ENCODE data around the gene DHX16. TPM values are rescaled to one million over a fixed set of nuclear protein-coding genes. Genes with fewer than 3 reads are reported as not detected.

The DHX16 gene
- total and polyA plus RNA-seq, 9 of the 15 experiments (the other 6 are each of a cell fraction or from before 2014, with no cell fraction given): 14.6 to 66.1 (median 47.5) TPM

DNA sequence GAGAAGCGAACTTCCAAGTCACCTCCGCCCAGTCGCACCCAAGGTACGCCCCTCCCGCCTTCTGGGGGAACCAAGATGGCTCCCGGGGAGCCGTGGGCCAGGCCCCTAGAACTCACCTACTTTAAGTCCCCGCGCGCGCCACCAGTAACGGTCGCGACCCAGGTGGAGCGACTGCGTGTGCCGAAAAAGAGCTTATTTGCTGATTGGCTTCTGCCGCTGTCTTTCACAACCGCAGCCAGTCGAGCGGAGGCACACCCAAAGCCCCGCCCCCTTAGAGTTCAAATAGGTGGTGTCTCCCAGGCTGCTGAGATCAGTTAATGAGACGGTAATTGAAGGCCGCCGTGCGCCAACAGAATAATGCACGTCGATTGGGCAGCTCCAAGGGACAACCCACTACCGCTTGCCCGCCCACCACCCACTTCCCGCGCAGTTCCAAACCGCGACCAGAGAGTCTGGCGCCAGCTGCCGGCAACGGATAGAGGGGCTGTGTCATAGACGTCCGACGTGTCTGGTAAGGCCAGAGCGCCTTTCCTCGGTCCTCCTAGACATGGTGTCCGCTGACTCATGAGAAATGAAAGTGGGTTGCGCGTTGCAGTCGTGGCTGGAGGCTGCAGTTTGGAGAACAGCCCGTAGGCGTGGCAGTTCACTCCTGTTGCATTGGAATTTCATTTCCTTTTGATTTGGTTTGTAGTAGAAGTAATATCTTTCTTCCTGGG is 44.5 kb upstream of the DHX16 start, which contains the start of gene MDC1 (continued):
- peak; percentile 10 to 82 for TF ChIP-seq RCOR1 (IDR thresholded peaks at IDR 0.05; ENCODE audit: borderline replicate concordance in 1 of 2, low read depth in 2 of 2, low read length in 2 of 2)
- TF ChIP-seq ZNF311 (CRISPR knock-in tag; IDR thresholded peaks at IDR 0.05): no peak
- TF ChIP-seq, protein P1, sequence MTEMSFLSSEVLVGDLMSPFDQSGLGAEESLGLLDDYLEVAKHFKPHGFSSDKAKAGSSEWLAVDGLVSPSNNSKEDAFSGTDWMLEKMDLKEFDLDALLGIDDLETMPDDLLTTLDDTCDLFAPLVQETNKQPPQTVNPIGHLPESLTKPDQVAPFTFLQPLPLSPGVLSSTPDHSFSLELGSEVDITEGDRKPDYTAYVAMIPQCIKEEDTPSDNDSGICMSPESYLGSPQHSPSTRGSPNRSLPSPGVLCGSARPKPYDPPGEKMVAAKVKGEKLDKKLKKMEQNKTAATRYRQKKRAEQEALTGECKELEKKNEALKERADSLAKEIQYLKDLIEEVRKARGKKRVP (CRISPR knock-in tag; IDR thresholded peaks at IDR 0.05): peak; percentile 76
- no peak for TF ChIP-seq PHB (CRISPR knock-in tag; IDR thresholded peaks at IDR 0.05)
- TF ChIP-seq MAFK (IDR thresholded peaks at IDR 0.05; ENCODE audit: low read length): peak; percentile 98
- no peak for TF ChIP-seq NFE2L1 (tag; IDR thresholded peaks at IDR 0.05; ENCODE audit: borderline replicate concordance, low read depth)
- TF ChIP-seq, protein P2, sequence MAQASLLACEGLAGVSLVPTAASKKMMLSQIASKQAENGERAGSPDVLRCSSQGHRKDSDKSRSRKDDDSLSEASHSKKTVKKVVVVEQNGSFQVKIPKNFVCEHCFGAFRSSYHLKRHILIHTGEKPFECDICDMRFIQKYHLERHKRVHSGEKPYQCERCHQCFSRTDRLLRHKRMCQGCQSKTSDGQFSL (CRISPR knock-in tag; IDR thresholded peaks at IDR 0.05): 0 out of 2 replicates have a peak, but pooled peaks have one; percentile 17
- TF ChIP-seq, protein P2 (tag; IDR thresholded peaks at IDR 0.05): no peak
- no peak for TF ChIP-seq ZNF717 (CRISPR knock-in tag; IDR thresholded peaks at IDR 0.05)
- TF ChIP-seq POLR2AphosphoS5 (IDR thresholded peaks at IDR 0.05; ENCODE audit: control insufficient read depth, insufficient read depth, low read depth, low read length): peak; percentile 86
- no peak for TF ChIP-seq MCM5 (IDR thresholded peaks at IDR 0.05; ENCODE audit: low read depth)
- peak; percentile 96 for TF ChIP-seq MAFF (IDR thresholded peaks at IDR 0.05; ENCODE audit: low read length)
- peak; percentile 75; the same call in 1 of the 2 replicates for TF ChIP-seq ZBED1 (IDR thresholded peaks at IDR 0.05)
- no peak for TF ChIP-seq BCL6 (CRISPR knock-in tag; IDR thresholded peaks at IDR 0.05)
- peak; percentile 88 for TF ChIP-seq CCNT2 (IDR thresholded peaks at IDR 0.05; ENCODE audit: borderline replicate concordance, extremely low read depth, insufficient read length, low read depth, low read length)
- TF ChIP-seq, protein P3, sequence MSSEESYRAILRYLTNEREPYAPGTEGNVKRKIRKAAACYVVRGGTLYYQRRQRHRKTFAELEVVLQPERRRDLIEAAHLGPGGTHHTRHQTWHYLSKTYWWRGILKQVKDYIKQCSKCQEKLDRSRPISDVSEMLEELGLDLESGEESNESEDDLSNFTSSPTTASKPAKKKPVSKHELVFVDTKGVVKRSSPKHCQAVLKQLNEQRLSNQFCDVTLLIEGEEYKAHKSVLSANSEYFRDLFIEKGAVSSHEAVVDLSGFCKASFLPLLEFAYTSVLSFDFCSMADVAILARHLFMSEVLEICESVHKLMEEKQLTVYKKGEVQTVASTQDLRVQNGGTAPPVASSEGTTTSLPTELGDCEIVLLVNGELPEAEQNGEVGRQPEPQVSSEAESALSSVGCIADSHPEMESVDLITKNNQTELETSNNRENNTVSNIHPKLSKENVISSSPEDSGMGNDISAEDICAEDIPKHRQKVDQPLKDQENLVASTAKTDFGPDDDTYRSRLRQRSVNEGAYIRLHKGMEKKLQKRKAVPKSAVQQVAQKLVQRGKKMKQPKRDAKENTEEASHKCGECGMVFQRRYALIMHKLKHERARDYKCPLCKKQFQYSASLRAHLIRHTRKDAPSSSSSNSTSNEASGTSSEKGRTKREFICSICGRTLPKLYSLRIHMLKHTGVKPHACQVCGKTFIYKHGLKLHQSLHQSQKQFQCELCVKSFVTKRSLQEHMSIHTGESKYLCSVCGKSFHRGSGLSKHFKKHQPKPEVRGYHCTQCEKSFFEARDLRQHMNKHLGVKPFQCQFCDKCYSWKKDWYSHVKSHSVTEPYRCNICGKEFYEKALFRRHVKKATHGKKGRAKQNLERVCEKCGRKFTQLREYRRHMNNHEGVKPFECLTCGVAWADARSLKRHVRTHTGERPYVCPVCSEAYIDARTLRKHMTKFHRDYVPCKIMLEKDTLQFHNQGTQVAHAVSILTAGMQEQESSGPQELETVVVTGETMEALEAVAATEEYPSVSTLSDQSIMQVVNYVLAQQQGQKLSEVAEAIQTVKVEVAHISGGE (CRISPR knock-in tag; IDR thresholded peaks at IDR 0.05): peak in 1 of 3 experiments; percentile 57; a peak in 1 of 6 replicates
- peak; percentile 55 for TF ChIP-seq PCBP1 (IDR thresholded peaks at IDR 0.05; ENCODE audit: low read depth, low read length, poor library complexity, severe bottlenecking)
- 0 out of 2 replicates have a peak, but pooled peaks have one; percentile 36 for TF ChIP-seq CAMTA2 (CRISPR knock-in tag; conservative IDR thresholded peaks at IDR 0.05)
- peak; percentile 95 for TF ChIP-seq JUND (IDR thresholded peaks at IDR 0.05; ENCODE audit: borderline replicate concordance, low read depth, low read length)
- peak; percentile 67; the same call in 1 of the 3 replicates for TF ChIP-seq JUND (tag; IDR thresholded peaks at IDR 0.05; ENCODE audit: borderline replicate concordance, low read depth, low read length)
- peak; percentile 90 for TF ChIP-seq CREB1 (IDR thresholded peaks at IDR 0.05)
- peak; percentile 94 for TF ChIP-seq CREB1 (CRISPR knock-in tag; IDR thresholded peaks at IDR 0.05)
- TF ChIP-seq PPARD (CRISPR knock-in tag; IDR thresholded peaks at IDR 0.05): no peak
- peak; percentile 92 for TF ChIP-seq RBFOX2 (IDR thresholded peaks at IDR 0.05; ENCODE audit: low read depth, low read length)
- TF ChIP-seq MECOM (CRISPR knock-in tag; IDR thresholded peaks at IDR 0.05): no peak

Data from K562 (cell line).